Cerebellar cortex (tissue), 1 donor: Measurements from ENCODE around the gene SF3B1.

ENCODE experiments used
- DNase-seq: peaks from one replicate; pipeline ENCODE4 v3.0.0-alpha.2; 2015; ENCODE audit warnings: low spot score

The SF3B1 gene, protein sequence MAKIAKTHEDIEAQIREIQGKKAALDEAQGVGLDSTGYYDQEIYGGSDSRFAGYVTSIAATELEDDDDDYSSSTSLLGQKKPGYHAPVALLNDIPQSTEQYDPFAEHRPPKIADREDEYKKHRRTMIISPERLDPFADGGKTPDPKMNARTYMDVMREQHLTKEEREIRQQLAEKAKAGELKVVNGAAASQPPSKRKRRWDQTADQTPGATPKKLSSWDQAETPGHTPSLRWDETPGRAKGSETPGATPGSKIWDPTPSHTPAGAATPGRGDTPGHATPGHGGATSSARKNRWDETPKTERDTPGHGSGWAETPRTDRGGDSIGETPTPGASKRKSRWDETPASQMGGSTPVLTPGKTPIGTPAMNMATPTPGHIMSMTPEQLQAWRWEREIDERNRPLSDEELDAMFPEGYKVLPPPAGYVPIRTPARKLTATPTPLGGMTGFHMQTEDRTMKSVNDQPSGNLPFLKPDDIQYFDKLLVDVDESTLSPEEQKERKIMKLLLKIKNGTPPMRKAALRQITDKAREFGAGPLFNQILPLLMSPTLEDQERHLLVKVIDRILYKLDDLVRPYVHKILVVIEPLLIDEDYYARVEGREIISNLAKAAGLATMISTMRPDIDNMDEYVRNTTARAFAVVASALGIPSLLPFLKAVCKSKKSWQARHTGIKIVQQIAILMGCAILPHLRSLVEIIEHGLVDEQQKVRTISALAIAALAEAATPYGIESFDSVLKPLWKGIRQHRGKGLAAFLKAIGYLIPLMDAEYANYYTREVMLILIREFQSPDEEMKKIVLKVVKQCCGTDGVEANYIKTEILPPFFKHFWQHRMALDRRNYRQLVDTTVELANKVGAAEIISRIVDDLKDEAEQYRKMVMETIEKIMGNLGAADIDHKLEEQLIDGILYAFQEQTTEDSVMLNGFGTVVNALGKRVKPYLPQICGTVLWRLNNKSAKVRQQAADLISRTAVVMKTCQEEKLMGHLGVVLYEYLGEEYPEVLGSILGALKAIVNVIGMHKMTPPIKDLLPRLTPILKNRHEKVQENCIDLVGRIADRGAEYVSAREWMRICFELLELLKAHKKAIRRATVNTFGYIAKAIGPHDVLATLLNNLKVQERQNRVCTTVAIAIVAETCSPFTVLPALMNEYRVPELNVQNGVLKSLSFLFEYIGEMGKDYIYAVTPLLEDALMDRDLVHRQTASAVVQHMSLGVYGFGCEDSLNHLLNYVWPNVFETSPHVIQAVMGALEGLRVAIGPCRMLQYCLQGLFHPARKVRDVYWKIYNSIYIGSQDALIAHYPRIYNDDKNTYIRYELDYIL

DNA sequence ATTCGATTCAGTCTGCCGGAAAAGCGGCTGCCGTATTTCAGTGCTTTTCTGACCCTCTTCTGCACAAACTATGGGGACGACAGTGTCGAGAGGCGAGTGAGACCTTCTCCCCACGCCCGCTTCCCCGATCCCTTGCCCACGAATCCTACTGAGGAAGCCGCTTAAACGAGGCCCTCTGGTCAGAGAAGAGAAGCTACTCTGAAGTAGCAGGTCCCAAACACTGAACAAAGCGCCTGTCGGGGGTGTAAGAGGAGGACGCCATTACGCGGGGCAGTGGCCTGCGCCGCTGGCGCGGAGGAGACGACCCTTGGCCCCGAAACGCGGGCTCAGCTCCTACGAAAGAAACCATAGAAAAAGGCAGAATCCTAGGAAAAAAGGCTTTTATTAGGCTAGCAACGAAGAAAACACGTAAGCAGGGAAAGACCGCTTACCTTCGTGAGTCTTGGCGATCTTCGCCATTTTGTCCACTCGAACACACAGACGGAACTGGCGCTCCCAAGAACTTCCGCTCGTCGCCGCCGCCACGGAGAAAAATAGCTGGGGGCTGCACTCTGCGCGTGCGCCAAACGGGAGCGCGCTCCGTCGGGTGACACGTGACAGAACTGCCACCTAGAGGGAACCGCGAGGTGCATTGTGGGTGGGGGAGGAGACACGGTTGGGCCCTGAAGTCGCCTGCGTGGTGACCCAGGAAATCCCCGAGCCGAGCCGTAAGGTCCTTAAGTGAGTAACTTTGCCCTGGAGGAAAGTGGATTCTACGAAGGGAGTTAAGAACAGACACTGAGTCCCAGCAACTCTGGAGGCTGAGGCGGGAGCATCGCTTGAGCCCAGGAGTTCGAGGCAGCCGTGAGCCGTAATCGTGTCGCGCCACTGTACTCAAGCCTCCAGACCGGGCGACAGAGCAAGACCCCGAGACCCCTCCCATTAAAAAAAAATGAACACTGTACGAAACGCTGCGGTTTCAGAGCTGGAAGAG is at the start of gene SF3B1:
TSS of gene SF3B1 (minus strand) at position 488 of the 973 bp plus-strand sequence. CDS start at position 459, 29 bp downstream.
- DNase-seq = peak; percentile 97

DNA sequence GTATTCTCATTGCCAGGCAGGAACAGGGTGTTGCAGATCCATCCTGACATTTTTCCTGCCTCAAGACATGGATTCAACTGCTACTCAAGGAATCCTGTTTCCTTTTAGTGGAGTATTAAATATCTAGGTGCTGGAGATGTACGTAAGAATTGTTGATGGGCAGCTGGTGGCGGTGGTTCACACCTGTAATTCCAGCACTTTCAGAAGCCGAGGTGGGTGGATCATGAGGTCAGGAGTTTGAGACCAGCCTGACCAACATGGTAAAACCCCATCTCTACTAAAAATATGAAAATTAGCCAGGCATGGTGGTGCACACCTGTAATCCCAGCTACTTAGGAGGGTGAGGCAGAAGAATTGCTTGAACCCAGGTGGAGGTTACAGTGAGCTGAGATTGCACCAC is 49.4 kb upstream of the SF3B1 start:
- DNase-seq = peak; percentile 23

DNA sequence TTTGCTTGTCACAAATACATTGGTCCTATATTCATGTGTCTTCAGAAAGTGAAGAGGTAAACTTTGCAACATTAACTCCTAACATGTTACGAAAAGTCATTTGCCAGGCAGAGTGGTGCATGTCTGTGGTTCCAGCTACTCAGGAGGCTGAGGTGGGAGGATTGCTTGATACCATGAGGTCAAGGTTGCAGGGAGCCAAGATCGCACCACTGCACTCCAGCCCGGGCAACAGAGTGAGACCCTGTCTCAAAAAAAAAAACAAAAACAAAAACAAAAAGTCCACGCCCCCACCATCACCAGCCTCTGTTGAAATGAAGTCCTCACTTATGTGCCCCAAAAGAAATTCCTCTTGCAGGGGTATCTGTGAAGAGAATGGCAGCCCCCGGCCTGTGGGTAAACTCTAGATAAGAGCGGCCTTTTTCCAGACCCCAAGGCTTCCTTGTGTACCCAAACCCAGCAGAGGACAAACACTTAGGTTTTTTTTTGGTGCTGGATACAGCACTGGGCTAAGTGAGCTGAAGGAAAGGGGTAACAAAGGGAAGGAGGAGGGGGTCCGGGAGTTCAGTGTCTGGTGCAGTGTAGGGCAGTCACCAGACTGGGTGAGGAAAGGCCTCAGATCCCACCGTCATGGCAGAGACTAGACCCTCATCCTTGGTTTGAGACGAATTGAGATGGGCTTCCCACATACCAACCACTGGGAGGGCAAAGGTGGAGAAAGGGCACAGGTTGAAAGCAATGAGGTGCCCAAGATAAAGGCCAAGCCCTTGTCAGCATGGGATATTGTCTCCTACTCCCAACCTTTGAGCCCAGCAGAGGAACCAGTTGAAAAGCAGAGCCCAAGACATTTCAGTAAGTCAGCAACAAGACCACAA is 45.6 kb upstream of the SF3B1 start:
- DNase-seq = no peak

DNA sequence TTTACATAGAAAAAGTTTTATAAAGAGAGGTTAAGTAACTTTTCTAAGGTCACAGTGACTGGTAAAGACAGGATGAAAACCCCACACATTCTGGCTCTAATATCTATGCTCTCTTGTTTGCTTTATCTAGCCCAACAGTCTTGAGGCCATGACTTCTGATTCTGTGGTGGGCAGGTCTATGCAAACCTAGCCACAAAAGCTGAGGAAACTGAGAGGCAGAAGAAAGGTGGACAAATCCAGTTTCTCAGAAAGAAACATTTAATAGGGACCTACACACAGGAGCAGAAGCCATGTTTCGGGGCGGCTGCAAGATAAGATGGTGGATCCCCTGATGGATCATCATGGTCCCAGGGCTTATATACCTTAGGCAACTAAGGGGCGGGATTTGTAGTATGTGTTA is 43.0 kb upstream of the SF3B1 start:
- DNase-seq = no peak

DNA sequence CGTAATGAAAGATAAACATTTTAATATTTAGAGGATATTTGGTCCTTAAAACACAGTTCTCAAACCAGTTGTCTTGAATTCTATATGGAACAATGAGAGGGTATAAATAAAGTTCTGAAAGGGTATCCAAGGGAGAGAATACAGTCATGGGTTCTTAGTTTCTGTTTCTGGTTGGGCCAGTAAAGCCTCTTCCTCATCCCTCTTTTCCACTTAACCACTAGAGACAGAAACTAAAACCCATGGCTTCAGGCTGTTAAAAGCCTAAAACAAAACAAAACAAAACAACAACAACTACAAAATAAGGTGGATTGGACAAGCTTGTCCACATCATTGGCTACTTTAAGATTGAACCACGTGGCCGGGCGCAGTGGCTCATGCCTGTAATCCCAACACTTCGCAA is 37.3 kb upstream of the SF3B1 start:
- no peak for DNase-seq

DNA sequence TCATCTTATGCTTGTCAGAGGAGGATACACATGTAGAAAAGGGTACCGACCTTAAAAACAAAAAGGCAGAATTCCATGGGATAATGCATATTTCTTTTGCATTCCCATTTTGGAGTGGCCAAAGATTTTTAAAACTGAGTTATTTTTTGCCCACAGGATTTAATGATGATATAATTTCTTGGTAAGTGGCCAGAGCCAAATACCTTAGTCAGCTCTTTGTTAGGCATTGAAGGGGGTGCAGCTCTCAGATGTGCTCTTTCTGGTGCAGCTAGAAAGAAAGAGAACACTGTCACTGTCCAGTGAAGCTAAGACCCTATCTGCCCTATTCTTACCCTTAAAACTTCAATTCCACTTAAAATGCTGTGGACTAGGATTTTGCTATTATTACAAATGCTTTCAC is 29.3 kb upstream of the SF3B1 start:
- no peak for DNase-seq

DNA sequence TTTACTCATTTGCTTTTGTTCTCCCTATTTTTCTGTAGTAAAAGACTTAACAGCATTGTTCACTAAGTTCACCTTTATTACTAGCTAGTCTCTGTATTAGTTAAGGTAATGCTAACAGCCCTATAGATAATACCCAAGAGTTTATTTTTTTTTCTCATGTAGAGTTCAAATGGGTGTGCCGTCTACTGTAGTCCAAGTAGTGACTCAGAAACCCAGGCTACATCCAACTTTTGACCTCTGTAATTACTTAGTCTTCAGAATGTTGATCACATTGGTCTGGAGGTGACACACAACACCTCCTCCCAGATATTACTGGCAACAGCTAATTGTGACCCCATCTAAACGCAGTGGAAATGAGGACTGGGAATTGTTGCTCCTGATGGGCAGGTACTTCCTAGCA is 26.2 kb upstream of the SF3B1 start:
- no peak for DNase-seq

DNA sequence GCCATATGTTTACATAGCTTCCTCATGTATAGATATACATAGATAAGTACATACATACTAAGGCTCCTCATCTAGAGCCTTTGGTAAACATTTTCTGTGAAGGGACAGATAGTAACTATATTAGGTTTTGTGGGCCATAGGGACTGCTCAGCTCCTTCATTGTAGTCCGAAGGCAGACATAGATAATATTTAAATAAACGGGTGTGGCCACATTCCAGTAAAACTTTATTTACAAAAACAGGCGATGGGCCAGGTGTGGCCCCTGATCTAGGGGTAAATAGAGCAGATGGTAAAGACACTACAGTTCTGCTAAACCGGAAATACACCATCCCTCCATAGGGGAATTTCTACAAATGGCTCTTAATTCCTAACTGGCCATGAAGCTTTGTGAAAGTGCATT is 25.8 kb upstream of the SF3B1 start:
- no peak for DNase-seq

DNA sequence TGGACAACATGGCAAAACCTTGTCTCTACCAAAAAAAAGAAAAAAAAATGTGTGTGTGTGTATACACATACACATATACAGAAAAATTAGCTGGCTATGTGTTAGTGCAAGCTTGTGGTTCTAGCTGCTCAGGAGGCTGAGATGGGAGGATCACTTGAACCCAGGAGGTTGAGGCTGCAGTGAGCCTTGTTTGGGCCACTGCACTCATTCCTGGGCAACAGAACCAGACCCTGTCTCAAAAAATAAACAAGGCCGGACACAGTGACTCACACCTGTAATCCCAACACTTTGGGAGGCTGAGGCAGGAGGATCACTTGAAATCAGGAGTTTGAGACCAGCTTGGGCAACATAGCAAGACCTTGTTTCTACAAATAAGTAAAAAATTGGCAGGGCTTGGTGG is 20.6 kb upstream of the SF3B1 start:
- DNase-seq = no peak

DNA sequence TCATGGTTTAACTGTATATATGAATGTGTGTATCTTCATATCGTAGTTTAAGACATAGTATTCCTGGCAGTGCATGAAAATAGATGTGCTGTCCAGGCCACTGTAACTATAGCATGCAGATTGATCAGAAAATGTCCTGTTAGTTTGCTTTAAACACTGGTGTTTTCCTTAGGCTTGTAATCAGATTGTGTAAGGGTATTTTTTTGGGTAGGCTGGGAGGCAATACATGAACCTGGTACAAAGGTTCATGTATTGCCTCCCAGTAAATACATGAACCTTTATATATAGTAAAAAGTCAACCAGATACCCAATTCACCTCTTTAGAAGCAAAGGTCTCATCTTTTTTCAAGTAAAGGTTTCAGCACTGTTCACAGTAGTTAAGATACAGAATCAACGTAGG is 20.1 kb upstream of the SF3B1 start:
- DNase-seq = no peak

DNA sequence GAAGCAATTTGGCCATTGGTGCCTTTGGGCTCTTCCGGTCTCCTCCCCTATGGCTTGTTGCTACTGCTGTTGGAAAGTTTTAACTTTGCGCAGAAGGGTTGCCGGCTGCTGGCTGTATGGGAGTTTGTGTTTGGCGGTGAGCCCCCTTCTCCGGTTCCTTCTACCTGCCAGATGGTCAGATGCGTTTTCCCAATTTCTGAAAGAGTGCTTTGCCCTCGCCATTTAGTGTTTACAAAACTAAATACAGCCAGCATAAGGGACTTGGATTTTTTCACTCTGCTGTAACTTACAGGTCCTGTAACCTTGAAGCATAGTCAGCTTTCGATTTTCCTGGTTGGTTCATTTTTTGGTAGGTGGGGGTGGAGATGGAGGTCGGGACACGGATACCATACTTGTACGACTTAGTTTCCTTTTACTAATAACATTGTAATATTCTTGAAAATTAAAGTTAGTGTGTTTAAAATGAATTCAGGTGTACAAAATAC is 19.1 kb upstream of the SF3B1 start:
- DNase-seq = no peak

DNA sequence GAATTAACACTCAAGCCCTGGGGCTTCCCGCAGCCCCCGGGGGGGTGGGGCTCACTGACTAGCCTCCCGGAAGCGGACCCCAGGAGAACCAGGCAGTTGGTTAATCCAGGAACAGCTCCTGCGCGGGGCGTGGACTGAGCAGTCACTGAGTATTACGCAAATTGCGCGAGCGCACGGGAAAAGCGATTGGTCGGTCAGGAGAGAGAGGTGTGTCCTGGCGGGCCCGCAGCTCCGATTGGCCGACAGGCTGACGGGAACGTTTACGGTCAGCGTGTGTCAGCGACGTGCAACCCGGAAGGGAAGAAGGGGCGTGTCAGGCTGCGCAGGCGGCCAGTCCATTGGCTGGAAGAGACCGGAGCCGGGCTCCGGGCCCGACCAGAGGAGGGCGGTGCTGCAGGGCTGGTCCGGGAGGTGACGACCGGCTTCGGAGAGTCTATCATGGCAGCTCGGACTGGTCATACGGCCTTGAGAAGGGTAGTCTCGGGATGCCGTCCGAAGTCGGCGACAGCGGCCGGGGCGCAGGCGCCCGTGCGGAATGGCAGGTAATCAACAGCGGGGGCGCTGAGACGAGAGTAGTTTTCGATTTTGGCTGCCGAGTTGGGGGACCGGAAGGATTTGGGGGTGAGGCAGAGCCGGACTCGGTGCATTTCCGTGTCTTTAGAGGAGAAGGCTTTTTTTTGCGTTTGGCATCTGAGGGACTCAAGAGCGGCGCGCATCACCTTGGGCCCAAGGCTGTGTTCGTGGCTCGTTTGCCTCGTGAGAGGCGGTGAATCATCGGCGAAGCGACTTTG is 18.5 kb upstream of the SF3B1 start, which contains the start of gene COQ10B:
TSS of gene COQ10B (plus strand) at position 430 of the 791 bp plus-strand sequence. CDS start at position 439, 9 bp downstream.
- peak; percentile 100 for DNase-seq

DNA sequence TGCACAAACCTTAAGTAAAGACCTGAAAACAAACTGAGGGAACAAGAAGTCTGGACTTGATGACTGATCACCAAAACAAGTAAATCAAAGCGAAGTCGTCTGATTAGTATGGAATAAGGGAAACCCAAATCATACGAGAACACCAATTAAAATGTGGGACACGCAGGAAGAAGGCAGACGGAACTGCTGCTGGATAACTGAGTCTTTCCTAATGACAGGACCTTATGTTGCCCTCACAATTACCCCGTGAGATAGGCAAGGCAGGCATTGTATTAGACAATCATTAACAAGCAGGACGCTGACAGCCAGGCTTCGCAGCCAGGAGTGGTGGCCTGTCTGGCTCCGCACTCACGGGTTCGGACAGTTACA is 17.9 kb upstream of the SF3B1 start:
- no peak for DNase-seq

DNA sequence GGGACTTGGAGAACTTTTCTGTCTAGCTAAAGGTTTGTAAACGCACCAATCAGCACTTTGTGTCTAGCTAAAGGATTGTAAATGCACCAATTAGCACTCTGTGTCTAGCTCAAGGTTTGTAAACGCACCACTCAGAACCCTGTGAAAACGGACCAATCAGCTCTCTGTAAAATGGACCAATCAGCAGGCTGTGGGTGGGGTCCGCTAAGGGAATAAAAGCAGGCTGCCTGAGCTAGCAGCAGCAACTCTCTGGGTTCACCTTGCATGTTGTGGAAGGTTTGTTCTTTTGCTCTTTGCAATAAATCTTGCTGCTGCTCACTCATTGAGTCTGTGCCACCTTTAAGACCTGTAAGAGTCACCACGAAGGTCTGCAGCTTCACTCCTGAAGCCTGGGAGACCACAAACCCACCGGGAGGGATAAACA is 16.1 kb upstream of the SF3B1 start:
- peak; percentile 13 for DNase-seq

DNA sequence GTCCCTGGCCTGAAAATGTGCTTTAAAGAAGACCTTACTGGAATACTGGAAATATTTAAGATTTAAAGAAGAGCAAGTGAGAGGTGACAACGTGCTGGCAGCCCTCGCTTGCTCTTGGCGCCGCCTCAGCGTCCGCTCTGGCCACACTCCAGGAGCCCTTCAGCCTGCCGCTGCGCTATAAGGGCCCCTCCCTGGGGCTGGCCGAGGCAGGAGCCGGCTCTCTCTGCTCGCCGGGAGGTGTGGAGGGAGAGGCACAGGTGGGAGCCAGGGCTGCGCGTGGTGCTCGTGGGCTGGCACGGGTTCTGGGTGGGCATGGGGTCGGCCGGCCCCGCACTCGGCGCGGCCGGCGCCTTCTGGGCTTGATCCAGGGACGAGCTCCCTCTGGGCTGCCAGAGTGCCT is 15.6 kb upstream of the SF3B1 start:
- no peak for DNase-seq

DNA sequence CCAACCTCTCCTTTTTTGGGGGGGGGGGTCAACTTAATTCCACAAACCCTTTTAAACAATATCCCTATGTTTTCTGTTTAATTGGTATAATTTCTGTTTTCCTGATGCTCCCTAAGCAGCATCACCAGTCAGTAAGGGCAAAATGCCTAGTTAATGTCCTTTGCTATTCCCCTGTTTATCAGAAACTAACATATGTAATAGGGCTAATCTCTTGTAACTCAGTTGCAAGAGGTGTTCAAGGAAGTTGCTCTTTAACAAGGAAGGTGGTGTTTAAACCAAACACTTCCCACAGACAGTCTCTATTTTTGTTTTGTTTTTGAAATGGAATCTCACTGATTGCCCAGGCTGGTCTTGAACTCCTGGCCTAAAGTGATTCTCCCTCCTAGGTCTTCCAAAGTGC is 12.0 kb upstream of the SF3B1 start:
- DNase-seq = no peak

DNA sequence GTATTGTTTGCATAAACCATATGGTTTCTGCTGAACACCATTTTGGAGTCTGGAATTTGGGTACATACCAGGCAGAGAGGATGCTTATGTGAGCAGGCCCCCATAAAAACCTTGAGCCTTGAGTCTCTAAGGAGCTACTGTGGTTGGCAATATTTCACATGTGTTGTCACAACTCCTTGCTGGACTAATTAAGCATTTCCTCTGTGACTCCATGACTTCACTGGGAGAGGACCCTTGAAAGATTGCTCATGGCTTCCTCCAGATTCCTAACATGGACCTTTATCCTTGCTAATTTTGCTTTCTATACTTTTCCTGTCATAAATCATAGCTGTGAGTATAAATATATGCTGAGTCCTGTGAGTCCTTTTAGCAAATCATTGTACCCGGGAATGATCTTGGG is 10.9 kb upstream of the SF3B1 start:
- no peak for DNase-seq

DNA sequence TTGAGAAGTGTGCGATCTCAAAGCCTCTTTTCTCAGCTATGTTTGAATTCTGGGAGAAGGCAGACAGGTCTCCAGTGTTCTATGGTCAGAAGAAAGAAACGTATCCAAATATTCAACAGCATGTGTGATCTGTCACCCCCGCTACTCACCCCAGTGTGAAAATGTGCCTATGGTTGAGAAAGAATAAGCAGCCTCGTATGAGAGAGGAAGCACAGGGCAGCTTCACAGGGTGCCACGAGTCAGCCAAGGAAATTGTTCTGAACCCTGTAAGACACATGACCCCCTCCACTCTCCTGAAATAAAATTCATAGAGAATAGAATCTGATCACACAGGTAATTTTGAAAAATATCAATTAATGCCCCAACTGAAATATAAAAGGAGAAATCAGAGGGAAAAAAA is 8.0 kb upstream of the SF3B1 start:
- DNase-seq = no peak

DNA sequence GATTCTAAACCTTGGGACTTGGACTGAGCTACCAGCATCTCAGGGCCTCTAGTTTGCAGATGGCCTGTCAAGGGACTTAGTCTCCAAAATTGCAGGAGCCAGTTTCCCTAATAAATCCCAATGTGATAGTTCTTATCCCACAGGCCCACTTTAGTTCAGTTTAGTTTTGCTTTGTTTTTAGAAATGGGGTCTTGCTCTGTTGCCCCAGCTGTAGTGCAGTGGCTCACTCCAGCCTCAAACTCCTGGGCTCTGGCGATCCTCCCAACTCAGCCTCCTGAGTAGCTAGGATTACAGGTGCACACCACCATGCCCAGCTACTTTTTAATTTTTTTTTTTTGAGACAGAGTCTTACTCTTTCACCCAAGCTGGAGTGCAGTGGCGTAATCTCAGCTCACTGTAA is 2.6 kb upstream of the SF3B1 start:
- DNase-seq = no peak
